Mesenchymal stem cell (in vitro differentiated cells and primary cell): Measurements from ENCODE around the gene GDF2.

Experiments used
- DNase-seq: peaks from one replicate; pipeline ENCODE4 v3.0.0-alpha.2; 2013
- H2AFZ ChIP-seq: one replicate; pipeline ENCODE4 v1.6.1; 2013; ENCODE audit warnings: low read depth, mild to moderate bottlenecking, control low read depth, inconsistent platforms, low read length, moderate library complexity
- H2AK5ac ChIP-seq: 2 replicates; pipeline ENCODE4 v1.6.1; 2013; ENCODE audit warnings: low read length, moderate library complexity, mild to moderate bottlenecking, inconsistent platforms; ENCODE audit not compliant: severe bottlenecking
- H2BK120ac ChIP-seq: one replicate; pipeline ENCODE4 v1.6.1; 2013; ENCODE audit warnings: low read depth, mild to moderate bottlenecking, inconsistent platforms, low read length, moderate library complexity
- H2BK12ac ChIP-seq, 2 experiments: one replicate each; pipeline ENCODE4 v1.6.1; 2013; ENCODE audit warnings: inconsistent platforms in 2 of 2, low read length in 2 of 2, mild to moderate bottlenecking in 2 of 2, moderate library complexity in 2 of 2, control low read depth in 1 of 2
- H2BK15ac ChIP-seq: one replicate; pipeline ENCODE4 v1.6.1; 2013; ENCODE audit warnings: mild to moderate bottlenecking, low read depth, inconsistent platforms; ENCODE audit not compliant: poor library complexity, severe bottlenecking
- H2BK5ac ChIP-seq: 2 replicates; pipeline ENCODE4 v1.6.1; 2013; ENCODE audit warnings: low read depth, mild to moderate bottlenecking, low read length, control low read depth, inconsistent platforms; ENCODE audit not compliant: poor library complexity, severe bottlenecking
- H3K14ac ChIP-seq, 2 experiments: one replicate each; pipeline ENCODE4 v1.6.1; 2013; ENCODE audit warnings: inconsistent platforms in 2 of 2, low read length in 2 of 2, control low read depth in 1 of 2, mild to moderate bottlenecking in 1 of 2, moderate library complexity in 1 of 2
- H3K18ac ChIP-seq, 2 experiments: one replicate each; pipeline ENCODE4 v1.6.1; 2013; ENCODE audit warnings: inconsistent platforms in 2 of 2, low read length in 2 of 2, control low read depth in 1 of 2, low read depth in 1 of 2, mild to moderate bottlenecking in 1 of 2
- H3K23ac ChIP-seq, 2 experiments: one replicate each; pipeline ENCODE4 v1.6.1; 2013; ENCODE audit warnings: inconsistent platforms in 2 of 2, low read length in 2 of 2, mild to moderate bottlenecking in 2 of 2, moderate library complexity in 2 of 2, control low read depth in 1 of 2
- H3K27ac ChIP-seq: 2 replicates; pipeline ENCODE4 v1.5.1; 2013; ENCODE audit warnings: mild to moderate bottlenecking, moderate library complexity, low read length, control low read depth, inconsistent platforms; ENCODE audit not compliant: poor library complexity, severe bottlenecking
- H3K27me3 ChIP-seq, 2 experiments: 2 replicates each; pipeline versions ENCODE4 v1.6.1 to v1.7.0; 2013; ENCODE audit warnings: low read length in 2 of 2, mild to moderate bottlenecking in 2 of 2, moderate library complexity in 2 of 2, control low read depth in 1 of 2, inconsistent platforms in 1 of 2; ENCODE audit not compliant: control insufficient read depth in 1 of 2, insufficient read depth in 1 of 2
- H3K36me3 ChIP-seq, 2 experiments: 2 replicates each; pipeline versions ENCODE4 v1.6.1 to v1.7.0; 2013; ENCODE audit warnings: low read length in 2 of 2, control low read depth in 1 of 2, inconsistent platforms in 1 of 2, low read depth in 1 of 2, mild to moderate bottlenecking in 1 of 2; ENCODE audit not compliant: insufficient read depth in 2 of 2, control insufficient read depth in 1 of 2
- H3K4ac ChIP-seq, 2 experiments: one replicate each; pipeline ENCODE4 v1.6.1; 2013; ENCODE audit warnings: inconsistent platforms in 2 of 2, low read length in 2 of 2, mild to moderate bottlenecking in 2 of 2, moderate library complexity in 2 of 2, control low read depth in 1 of 2, low read depth in 1 of 2
- H3K4me1 ChIP-seq: 2 replicates; pipeline ENCODE4 v1.6.1; 2013; ENCODE audit warnings: low read depth, low read length, control low read depth; ENCODE audit not compliant: control insufficient read depth, insufficient read depth
- H3K4me2 ChIP-seq: 2 replicates; pipeline ENCODE4 v1.6.1; 2013; ENCODE audit warnings: low read length, mild to moderate bottlenecking, inconsistent platforms; ENCODE audit not compliant: poor library complexity, severe bottlenecking
- H3K4me3 ChIP-seq, 2 experiments: 2 replicates each; pipeline versions ENCODE4 v1.5.1 to v1.7.0; 2013; ENCODE audit warnings: low read length in 2 of 2, mild to moderate bottlenecking in 2 of 2, control low read depth in 1 of 2, low read depth in 1 of 2; ENCODE audit not compliant: insufficient read depth in 1 of 2
- H3K79me1 ChIP-seq: replicated peaks from 2 replicates; pipeline ENCODE4 v1.6.1; 2013; ENCODE audit warnings: mild to moderate bottlenecking, control low read depth, low read length, inconsistent platforms; ENCODE audit not compliant: poor library complexity, severe bottlenecking
- H3K9ac ChIP-seq: 2 replicates; pipeline ENCODE4 v1.7.0; 2013; ENCODE audit warnings: mild to moderate bottlenecking, low read length, moderate library complexity
- H3K9me3 ChIP-seq: 2 replicates; pipeline ENCODE4 v1.7.0; 2013; ENCODE audit warnings: mild to moderate bottlenecking, low read length; ENCODE audit not compliant: control insufficient read depth
- H4K8ac ChIP-seq: one replicate; pipeline ENCODE4 v1.6.1; 2013; ENCODE audit warnings: inconsistent platforms, mild to moderate bottlenecking, low read length, moderate library complexity
- H4K91ac ChIP-seq: one replicate; pipeline ENCODE4 v1.6.1; 2013; ENCODE audit warnings: mild to moderate bottlenecking, low read length, inconsistent platforms
- WGBS: methylation state at CpG from one replicate; pipeline ENCODE4 v1.1.7; 2013; ENCODE audit warnings: mixed read lengths; 5-methylcytosine and 5-hydroxymethylcytosine counted together

GDF2 gene

GRCh38 chr10:47339186-47339735 lies 17.0 kb downstream of the GDF2 start:
- Histone ChIP-seq H3K14ac (no peak overlapping the region), H3K9ac (no peak overlapping the region), H3K4ac (no peak overlapping the region), H3K23ac (no peak overlapping the region), H3K4me3 (no peak overlapping the region), H2AK5ac (no peak overlapping the region), H2BK120ac (no peak overlapping the region), H4K8ac (no peak overlapping the region), H3K18ac (no peak overlapping the region), H3K27ac (no peak overlapping the region), H2BK5ac (no peak overlapping the region), H2BK12ac (no peak overlapping the region), H3K4me2 (no peak overlapping the region), H3K4me1 (peaks cover 3% of the 10 kb centered on the region), H3K9me3 (no peaks in the 10 kb centered on the region), H3K79me1 (no peaks in the 10 kb centered on the region), H2AFZ (no peak overlapping the region), H3K36me3 (no peaks in the 10 kb centered on the region), H2BK15ac (no peak overlapping the region), H3K27me3 (peaks cover 22 to 45% of the 10 kb centered on the region in 2 experiments), H4K91ac (no peak overlapping the region)
- no peak for DNase-seq
- 82% methylated on average over 8 of the region's 8 CpGs for WGBS

GRCh38 chr10:47339759-47340607 lies 17.7 kb downstream of the GDF2 start:
- Histone ChIP-seq H3K4ac (no peak overlapping the region), H3K4me2 (no peak overlapping the region), H3K18ac (no peak overlapping the region), H3K79me1 (no peaks in the 10 kb centered on the region), H3K14ac (no peak overlapping the region), H3K27me3 (peaks cover 18 to 40% of the 10 kb centered on the region in 2 experiments), H4K8ac (no peak overlapping the region), H3K23ac (no peak overlapping the region), H3K4me3 (no peak overlapping the region), H2BK120ac (no peak overlapping the region), H2BK15ac (no peak overlapping the region), H3K36me3 (no peaks in the 10 kb centered on the region), H3K4me1 (peaks cover 3% of the 10 kb centered on the region), H2AFZ (no peak overlapping the region), H2BK12ac (no peak overlapping the region), H3K9me3 (no peaks in the 10 kb centered on the region), H3K9ac (no peak overlapping the region), H3K27ac (no peak overlapping the region), H2AK5ac (no peak overlapping the region), H4K91ac (no peak overlapping the region), H2BK5ac (no peak overlapping the region)
- DNase-seq, result no peak
- 78% methylated on average over 15 of the region's 15 CpGs for WGBS

- no peak overlapping the region for H3K9ac ChIP-seq
- no peak overlapping the region for H3K27ac ChIP-seq
- H2BK12ac ChIP-seq, result no peak overlapping the region
- no peak overlapping the region for H4K91ac ChIP-seq
- peak; percentile 48 for DNase-seq
- H3K27me3 ChIP-seq, result peaks cover 13 to 37% of the 10 kb centered on the region in 2 experiments
- no peak overlapping the region for H3K18ac ChIP-seq
- H3K4me2 ChIP-seq, result no peak overlapping the region
- no peak overlapping the region for H3K23ac ChIP-seq
- no peak overlapping the region for H2AK5ac ChIP-seq
- no peak overlapping the region for H2AFZ ChIP-seq
- H3K36me3 ChIP-seq, result no peaks in the 10 kb centered on the region
- no peak overlapping the region for H4K8ac ChIP-seq
- H2BK5ac ChIP-seq, result no peak overlapping the region
- no peak overlapping the region for H2BK120ac ChIP-seq
- 38% methylated on average over 2 of the region's 5 CpGs for WGBS
- H2BK15ac ChIP-seq, result no peak overlapping the region
- H3K4ac ChIP-seq, result no peak overlapping the region
- no peak overlapping the region for H3K14ac ChIP-seq
- H3K4me1 ChIP-seq, result peaks cover 3% of the 10 kb centered on the region
- no peaks in the 10 kb centered on the region for H3K79me1 ChIP-seq
- no peak overlapping the region for H3K4me3 ChIP-seq
- no peaks in the 10 kb centered on the region for H3K9me3 ChIP-seq
These were observed 18.4 kb downstream of the GDF2 start for GRCh38 chr10:47340608-47341170.
